Measurements from ENCODE around the gene LRP1B. TPM values are rescaled to one million over a fixed set of nuclear protein-coding genes. Genes with fewer than 3 reads are reported as not detected.

The LRP1B gene
- total RNA-seq, 2 donors from 2014 or later, result 0.79 to 1.8 TPM

GRCh38 chr2:140905083-140905781 is 1225.6 kb downstream of the LRP1B start:
- Histone ChIP-seq H3K9ac (ENCODE audit: extremely low read depth, low read length, poor library complexity, severe bottlenecking) (no peak overlapping the region), H3K9me3 (ENCODE audit: control insufficient read depth, low read length) (no peaks in the 10 kb centered on the region), H3K36me3 (ENCODE audit: control insufficient read depth, insufficient read depth, low read length) (no peaks in the 10 kb centered on the region), H3K4me1 (ENCODE audit: control insufficient read depth, insufficient read depth, low read length) (peaks cover 10% of the 10 kb centered on the region), H3K4me3 (ENCODE audit: low read length) (peak overlapping the region; percentile 15), H3K27ac (ENCODE audit: low read depth, low read length) (no peak overlapping the region), H3K27me3 (ENCODE audit: control insufficient read depth, insufficient read depth, low read length, poor library complexity, severe bottlenecking) (no peaks in the 10 kb centered on the region)
- H3K27ac Mint-ChIP-seq, result peak overlapping the region; percentile 50
- H3K4me3 Mint-ChIP-seq, result peak overlapping the region; percentile 33
- H3K27me3 Mint-ChIP-seq (ENCODE audit: insufficient read depth), result peaks cover 7% of the 10 kb centered on the region
- DNase-seq, result peak; percentile 95
- peaks cover 45% of the 10 kb centered on the region for H3K4me1 Mint-ChIP-seq
- H3K9me3 Mint-ChIP-seq, result no peaks in the 10 kb centered on the region
- TF ChIP-seq, protein P1, sequence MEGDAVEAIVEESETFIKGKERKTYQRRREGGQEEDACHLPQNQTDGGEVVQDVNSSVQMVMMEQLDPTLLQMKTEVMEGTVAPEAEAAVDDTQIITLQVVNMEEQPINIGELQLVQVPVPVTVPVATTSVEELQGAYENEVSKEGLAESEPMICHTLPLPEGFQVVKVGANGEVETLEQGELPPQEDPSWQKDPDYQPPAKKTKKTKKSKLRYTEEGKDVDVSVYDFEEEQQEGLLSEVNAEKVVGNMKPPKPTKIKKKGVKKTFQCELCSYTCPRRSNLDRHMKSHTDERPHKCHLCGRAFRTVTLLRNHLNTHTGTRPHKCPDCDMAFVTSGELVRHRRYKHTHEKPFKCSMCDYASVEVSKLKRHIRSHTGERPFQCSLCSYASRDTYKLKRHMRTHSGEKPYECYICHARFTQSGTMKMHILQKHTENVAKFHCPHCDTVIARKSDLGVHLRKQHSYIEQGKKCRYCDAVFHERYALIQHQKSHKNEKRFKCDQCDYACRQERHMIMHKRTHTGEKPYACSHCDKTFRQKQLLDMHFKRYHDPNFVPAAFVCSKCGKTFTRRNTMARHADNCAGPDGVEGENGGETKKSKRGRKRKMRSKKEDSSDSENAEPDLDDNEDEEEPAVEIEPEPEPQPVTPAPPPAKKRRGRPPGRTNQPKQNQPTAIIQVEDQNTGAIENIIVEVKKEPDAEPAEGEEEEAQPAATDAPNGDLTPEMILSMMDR (conservative IDR thresholded peaks at IDR 0.05), result no peak
- WGBS, 2 experiments (ENCODE audit: insufficient coverage in 1 of 2, insufficient read length in 1 of 2), result 9 to 15% methylated on average over 3 to 6 of the region's 6 CpGs
- no peaks in the 10 kb centered on the region for H3K36me3 Mint-ChIP-seq (ENCODE audit: low read depth)

GRCh38 chr2:140895378-140895777 is 1235.4 kb downstream of the LRP1B start:
- no peak overlapping the region for H3K9ac ChIP-seq (ENCODE audit: extremely low read depth, low read length, poor library complexity, severe bottlenecking)
- peaks cover 9% of the 10 kb centered on the region for H3K27me3 Mint-ChIP-seq (ENCODE audit: insufficient read depth)
- H3K36me3 Mint-ChIP-seq (ENCODE audit: low read depth), result peaks cover 3% of the 10 kb centered on the region
- peaks cover 5% of the 10 kb centered on the region for H3K9me3 Mint-ChIP-seq
- H3K27ac ChIP-seq (ENCODE audit: low read depth, low read length), result no peak overlapping the region
- no peak overlapping the region for H3K27ac Mint-ChIP-seq
- H3K36me3 ChIP-seq (ENCODE audit: control insufficient read depth, insufficient read depth, low read length), result no peaks in the 10 kb centered on the region
- peaks cover 8% of the 10 kb centered on the region for H3K9me3 ChIP-seq (ENCODE audit: control insufficient read depth, low read length)
- peaks cover 3% of the 10 kb centered on the region for H3K4me1 Mint-ChIP-seq
- no peak overlapping the region for H3K4me3 Mint-ChIP-seq
- no peaks in the 10 kb centered on the region for H3K4me1 ChIP-seq (ENCODE audit: control insufficient read depth, insufficient read depth, low read length)
- 40 to 82% methylated on average over 1 to 9 of the region's 9 CpGs for WGBS, 2 experiments (ENCODE audit: insufficient coverage in 1 of 2, insufficient read length in 1 of 2)
- TF ChIP-seq, protein P1 (conservative IDR thresholded peaks at IDR 0.05), result no peak
- H3K4me3 ChIP-seq (ENCODE audit: low read length), result no peak overlapping the region
- no peaks in the 10 kb centered on the region for H3K27me3 ChIP-seq (ENCODE audit: control insufficient read depth, insufficient read depth, low read length, poor library complexity, severe bottlenecking)
- peak; percentile 50 for DNase-seq

- H3K36me3 ChIP-seq (ENCODE audit: control insufficient read depth, insufficient read depth, low read length), result no peaks in the 10 kb centered on the region
- no peak overlapping the region for H3K4me3 Mint-ChIP-seq
- peaks cover 7% of the 10 kb centered on the region for H3K9me3 ChIP-seq (ENCODE audit: control insufficient read depth, low read length)
- TF ChIP-seq, protein P1 (conservative IDR thresholded peaks at IDR 0.05), result no peak
- no peaks in the 10 kb centered on the region for H3K27me3 ChIP-seq (ENCODE audit: control insufficient read depth, insufficient read depth, low read length, poor library complexity, severe bottlenecking)
- H3K9ac ChIP-seq (ENCODE audit: extremely low read depth, low read length, poor library complexity, severe bottlenecking), result no peak overlapping the region
- H3K9me3 Mint-ChIP-seq, result peaks cover 5% of the 10 kb centered on the region
- H3K27ac Mint-ChIP-seq, result no peak overlapping the region
- no peak overlapping the region for H3K4me3 ChIP-seq (ENCODE audit: low read length)
- H3K27me3 Mint-ChIP-seq (ENCODE audit: insufficient read depth), result peaks cover 9% of the 10 kb centered on the region
- peaks cover 3% of the 10 kb centered on the region for H3K36me3 Mint-ChIP-seq (ENCODE audit: low read depth)
- no peak for DNase-seq
- WGBS, 2 experiments (ENCODE audit: insufficient coverage in 1 of 2, insufficient read length in 1 of 2), result 83 to 90% methylated on average over 1 to 3 of the region's 4 CpGs
- H3K4me1 Mint-ChIP-seq, result peaks cover 3% of the 10 kb centered on the region
- H3K4me1 ChIP-seq (ENCODE audit: control insufficient read depth, insufficient read depth, low read length), result no peaks in the 10 kb centered on the region
- H3K27ac ChIP-seq (ENCODE audit: low read depth, low read length), result no peak overlapping the region
Observed at GRCh38 chr2:140893685-140894084, 1237.1 kb downstream of the LRP1B start.
